ENCODE measurements around the gene BDH1.
"Not testable (repeated sequence)": the region's sequence is repeated elsewhere in the genome, so short reads cannot be mapped to it uniquely, and the experiment has no call there.

Gene BDH1

DNA sequence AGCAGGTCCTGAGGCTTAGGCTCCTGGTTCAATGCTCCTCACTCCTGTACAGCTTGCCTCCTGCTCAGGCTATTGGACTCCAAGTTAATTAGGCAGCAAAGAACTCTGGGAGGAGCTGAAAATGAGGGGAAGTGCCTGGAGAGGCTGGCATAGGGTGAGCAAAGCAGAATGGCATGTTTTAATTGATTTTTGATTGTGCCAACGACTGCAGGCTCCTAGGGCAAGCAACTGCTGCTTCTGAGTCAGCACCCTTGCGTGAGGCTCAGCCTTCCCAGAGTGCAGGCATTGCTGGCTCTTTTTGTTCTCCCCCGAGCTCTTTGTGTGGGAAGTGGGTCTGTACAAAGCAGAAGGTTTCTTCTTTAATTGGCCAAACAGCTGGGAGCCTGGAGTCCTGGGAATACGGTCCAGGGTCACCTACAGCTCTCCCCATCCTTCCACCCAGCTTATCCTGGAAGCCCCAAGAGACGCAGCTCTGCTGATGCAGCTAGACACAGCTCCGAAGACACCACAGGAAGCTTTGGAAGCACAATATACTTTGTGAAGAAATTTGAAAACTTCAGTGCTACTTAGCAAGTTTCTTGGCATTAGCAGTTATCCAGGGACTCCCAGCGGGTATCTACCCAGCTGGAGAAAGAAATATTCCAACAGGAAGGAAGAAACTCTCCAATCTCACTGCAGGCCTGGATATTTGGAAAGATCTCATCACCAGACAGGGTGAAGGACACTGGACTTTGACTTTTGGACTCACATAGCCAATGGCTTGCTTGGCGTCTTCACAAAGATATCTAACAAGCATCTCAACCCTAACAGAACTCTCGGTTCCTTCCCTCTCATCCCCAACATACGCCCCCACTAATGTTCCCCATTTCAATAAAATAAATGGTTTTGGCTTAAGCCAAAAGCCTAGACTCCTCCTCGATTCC lies 76.8 kb downstream of the BDH1 start:
- peaks cover 1% of the 10 kb centered on the region for H3K27me3 Mint-ChIP-seq

DNA sequence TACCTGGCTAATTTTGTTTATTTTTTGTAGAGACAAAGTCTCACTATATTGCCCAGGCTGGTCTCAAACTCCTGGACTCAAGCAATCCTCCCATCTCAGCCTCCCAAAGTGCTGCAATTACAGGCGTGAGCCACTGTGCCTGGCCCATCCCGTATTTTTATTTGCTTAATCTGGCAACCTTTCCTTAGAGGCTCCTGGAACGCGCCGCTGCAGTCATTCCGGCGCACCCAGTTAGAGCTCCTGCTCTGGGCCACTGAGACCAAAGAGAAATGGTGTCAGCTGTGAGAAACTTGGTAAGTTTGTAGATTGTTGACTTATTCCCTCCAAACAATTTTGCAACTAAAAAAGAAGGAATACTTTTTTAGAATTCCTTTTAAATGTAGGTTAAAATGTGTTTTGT lies 78.0 kb downstream of the BDH1 start:
- not testable (repeated sequence) for H3K9me3 Mint-ChIP-seq, H3K27ac Mint-ChIP-seq, H3K4me1 Mint-ChIP-seq, H3K4me3 Mint-ChIP-seq, H3K27me3 Mint-ChIP-seq, H3K36me3 Mint-ChIP-seq

More for the DNA sequence above, 76.8 kb downstream of the BDH1 start:
- H3K4me3 Mint-ChIP-seq: no peak overlapping the region
- H3K36me3 Mint-ChIP-seq: no peaks in the 10 kb centered on the region
- no peak overlapping the region for H3K27ac Mint-ChIP-seq
- H3K4me1 Mint-ChIP-seq: no peaks in the 10 kb centered on the region
- no peaks in the 10 kb centered on the region for H3K9me3 Mint-ChIP-seq

DNA sequence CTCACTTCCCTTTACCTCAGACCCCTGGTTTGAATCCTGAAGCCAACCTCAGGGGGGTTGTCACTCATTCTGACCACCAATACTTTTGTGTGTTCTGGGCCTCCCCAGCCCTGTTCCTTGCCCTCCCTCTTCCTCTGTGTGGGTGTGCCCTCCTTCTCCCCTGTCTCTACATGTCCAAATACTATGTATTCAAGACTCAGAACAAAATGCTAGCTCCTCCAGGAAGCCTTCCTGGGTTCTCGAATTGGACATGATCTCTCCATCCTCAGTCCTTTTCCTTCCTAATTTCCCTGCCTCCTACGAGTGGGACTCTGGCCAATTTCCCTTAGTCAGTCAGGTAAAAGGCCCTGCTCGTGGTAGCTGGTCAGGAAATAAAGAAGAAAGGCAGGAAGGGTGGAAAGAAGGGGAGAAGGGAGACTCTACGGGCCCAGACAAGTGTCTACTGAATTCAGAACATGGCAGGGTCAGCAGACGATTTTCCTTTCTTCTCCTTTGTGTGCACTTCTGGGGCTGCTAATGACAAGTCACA lies 79.7 kb downstream of the BDH1 start:
- H3K9me3 Mint-ChIP-seq: no peaks in the 10 kb centered on the region
- no peak overlapping the region for H3K4me3 Mint-ChIP-seq

DNA sequence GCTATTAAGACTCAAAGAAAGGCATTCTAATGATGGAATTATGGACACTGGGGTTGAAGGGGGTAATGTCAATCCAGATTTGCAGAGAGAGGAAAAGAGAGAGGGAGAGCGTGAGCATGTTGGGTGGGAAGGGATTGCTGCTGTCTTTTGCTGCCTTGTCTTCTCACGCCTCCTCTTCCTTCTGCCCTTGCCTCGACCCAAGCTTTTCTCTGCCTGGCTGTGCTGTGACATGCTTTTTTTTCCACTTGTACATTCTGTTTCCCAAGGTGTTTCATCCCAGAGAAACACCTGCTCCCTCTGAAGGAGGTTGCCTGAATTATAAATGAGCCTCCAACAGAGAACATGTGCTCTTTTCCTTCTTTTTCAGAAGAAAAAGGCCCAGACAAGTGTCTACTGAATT lies 80.3 kb downstream of the BDH1 start:
- H3K4me1 Mint-ChIP-seq: no peaks in the 10 kb centered on the region
- peaks cover 1% of the 10 kb centered on the region for H3K27me3 Mint-ChIP-seq
- no peaks in the 10 kb centered on the region for H3K9me3 Mint-ChIP-seq
- H3K27ac Mint-ChIP-seq: no peak overlapping the region
- no peak overlapping the region for H3K4me3 Mint-ChIP-seq
- no peaks in the 10 kb centered on the region for H3K36me3 Mint-ChIP-seq

More for the DNA sequence above, 79.7 kb downstream of the BDH1 start:
- H3K27ac Mint-ChIP-seq: no peak overlapping the region
- H3K4me1 Mint-ChIP-seq: no peaks in the 10 kb centered on the region
- no peaks in the 10 kb centered on the region for H3K36me3 Mint-ChIP-seq
- peaks cover 1% of the 10 kb centered on the region for H3K27me3 Mint-ChIP-seq

DNA sequence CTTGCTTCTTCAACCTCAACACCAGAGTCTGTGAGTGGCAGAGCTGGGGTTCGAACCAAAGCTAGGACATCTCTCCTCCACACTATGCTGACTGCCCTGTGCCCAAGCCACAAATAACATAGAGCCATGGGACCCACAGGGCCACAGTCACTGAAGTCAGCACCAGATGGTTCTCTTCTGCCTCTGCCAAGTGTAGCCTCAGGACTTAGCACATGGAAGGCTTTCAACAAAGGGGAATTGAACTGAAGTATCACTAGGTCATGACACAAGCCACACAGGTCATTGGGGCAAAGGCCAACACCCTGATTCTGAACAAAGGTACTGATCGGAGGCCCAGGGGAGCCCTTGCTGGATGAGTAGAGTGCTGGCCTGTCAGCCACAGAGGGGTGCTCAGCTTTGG lies 83.6 kb downstream of the BDH1 start:
- H3K36me3 Mint-ChIP-seq: no peaks in the 10 kb centered on the region
- H3K4me3 Mint-ChIP-seq: no peak overlapping the region
- no peaks in the 10 kb centered on the region for H3K9me3 Mint-ChIP-seq
- no peak overlapping the region for H3K27ac Mint-ChIP-seq
- H3K4me1 Mint-ChIP-seq: no peaks in the 10 kb centered on the region
- no peaks in the 10 kb centered on the region for H3K27me3 Mint-ChIP-seq

DNA sequence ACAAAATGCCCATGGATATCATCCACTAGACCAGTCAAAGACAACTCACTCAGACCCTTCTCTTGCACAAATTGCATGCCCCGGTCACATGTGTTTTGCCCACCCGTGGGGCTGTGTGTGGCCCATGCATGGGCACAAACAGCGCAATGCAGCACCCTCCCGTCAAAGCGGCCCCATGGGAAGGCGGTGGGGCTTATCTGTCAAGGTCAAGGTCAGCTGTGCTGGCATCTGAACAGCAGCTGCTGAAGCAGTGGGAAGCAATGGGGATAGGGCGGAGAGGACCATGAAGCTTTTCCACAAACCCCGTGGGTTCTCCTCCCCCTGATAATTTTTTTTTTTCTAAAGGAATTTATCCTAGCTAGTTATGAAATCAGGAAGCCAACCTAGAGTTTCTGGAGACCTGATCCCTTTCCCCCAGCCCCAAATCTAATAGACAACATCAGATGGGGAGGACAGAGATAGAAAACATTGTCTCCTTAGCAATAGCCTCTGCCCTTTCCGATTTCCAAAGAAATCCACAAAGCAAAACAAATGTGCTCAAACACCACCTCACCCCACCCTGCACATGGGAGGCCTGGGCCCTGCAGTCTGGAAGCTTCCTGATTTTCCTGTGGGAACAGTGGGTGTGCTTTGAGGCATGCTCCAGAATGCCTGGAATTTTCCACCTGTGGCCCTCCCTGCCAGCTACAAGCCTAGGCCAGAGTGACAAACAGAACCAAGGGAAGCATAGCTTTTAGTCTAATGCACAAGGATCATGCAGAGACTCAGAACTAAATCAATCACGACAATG lies 84.4 kb downstream of the BDH1 start:
- no peaks in the 10 kb centered on the region for H3K36me3 Mint-ChIP-seq
- no peaks in the 10 kb centered on the region for H3K27me3 Mint-ChIP-seq

DNA sequence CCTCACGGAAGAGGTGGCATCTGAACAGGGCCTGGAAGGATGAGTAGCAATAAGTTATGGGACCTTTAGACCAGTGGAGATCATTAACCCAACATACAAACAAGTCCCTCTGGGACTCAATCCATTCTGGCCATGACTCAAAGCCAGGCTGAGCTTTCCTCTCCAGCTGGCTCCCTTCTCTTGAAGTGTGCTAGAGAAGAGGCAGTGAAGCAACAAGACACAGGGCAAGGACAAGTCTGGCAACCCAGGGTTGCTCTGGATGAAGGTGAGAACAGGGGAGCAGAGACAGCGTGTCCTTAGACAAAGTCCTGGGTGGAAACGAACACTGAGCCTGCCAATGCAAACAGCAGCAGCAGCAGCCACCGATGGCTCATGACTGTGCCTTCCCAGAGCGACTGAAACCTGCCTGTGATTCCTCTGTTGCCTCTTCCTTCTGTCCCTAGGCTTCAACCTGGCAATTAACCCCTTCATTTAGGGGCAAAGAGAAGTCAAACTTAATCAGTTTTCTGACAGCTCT lies 86.8 kb downstream of the BDH1 start:
- H3K36me3 Mint-ChIP-seq: no peaks in the 10 kb centered on the region
- no peak overlapping the region for H3K4me3 Mint-ChIP-seq
- H3K4me1 Mint-ChIP-seq: peaks cover 7% of the 10 kb centered on the region
- no peaks in the 10 kb centered on the region for H3K9me3 Mint-ChIP-seq
- H3K27me3 Mint-ChIP-seq: no peaks in the 10 kb centered on the region
- H3K27ac Mint-ChIP-seq: no peak overlapping the region

More for the DNA sequence above, 84.4 kb downstream of the BDH1 start:
- Mint-ChIP-seq H3K9me3 (no peaks in the 10 kb centered on the region), H3K4me1 (peaks cover under 1% of the 10 kb centered on the region), H3K27ac (no peak overlapping the region), H3K4me3 (no peak overlapping the region)

DNA sequence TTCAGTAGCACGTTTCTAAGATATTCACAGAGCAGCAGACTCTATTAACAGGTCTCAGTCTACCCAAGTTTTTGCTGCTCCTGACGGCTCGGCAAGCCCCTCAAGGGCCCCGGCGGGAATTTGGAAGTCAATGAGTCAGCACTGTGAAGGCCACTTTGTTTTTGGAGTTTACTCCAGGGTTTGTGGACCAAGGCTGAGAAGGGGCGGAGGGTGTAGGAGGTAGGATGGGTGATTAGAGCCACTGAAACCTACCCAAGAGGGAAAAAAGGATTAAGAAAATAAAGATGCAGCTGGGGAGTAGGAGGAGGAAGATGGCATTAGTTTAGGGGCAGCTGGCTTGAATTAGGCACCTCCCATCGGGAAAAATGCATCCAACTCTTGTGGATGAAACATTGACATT lies 87.6 kb downstream of the BDH1 start:
- H3K9me3 Mint-ChIP-seq: no peaks in the 10 kb centered on the region
- H3K4me1 Mint-ChIP-seq: peaks cover 15% of the 10 kb centered on the region
- H3K36me3 Mint-ChIP-seq: no peaks in the 10 kb centered on the region
- H3K27me3 Mint-ChIP-seq: no peaks in the 10 kb centered on the region
- H3K27ac Mint-ChIP-seq: no peak overlapping the region
- no peak overlapping the region for H3K4me3 Mint-ChIP-seq

DNA sequence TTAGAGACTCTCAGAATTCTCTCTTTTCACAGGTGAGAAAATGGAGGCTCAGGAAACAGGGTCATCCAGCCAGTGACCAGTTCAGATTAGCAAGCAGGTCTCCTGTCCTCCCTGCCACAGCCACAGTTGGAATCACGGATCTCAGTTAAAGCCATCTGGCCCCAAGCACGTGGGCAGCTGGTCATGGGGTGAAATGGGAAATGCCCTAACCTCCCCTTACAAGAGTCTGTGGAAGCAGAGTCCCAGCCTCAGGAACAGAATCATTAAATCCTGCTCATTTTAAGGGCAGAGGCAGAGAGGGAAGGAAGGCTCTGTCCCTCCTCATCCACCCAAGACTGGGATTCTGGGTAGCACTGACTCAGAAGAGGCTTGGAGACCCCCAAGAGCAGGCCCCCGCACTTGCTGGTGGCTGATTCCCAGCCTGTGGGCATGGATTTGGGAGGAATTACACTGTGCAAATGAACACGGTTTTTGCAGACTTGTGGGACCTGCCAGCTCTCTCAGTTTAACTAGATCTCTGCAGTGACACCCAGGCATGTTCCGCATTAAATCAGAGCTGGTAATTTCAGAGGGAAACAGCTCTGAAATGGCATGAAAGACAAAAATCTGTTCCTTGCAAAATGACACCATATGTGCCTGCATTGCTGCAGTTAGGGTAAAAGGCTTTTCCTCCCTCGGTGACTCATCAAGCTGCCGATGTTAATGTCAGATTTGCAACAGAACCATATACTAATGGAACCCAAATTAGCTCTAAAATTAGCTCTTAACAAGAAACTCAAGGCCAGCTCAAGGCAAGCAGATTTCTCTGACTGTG lies 89.0 kb downstream of the BDH1 start:
- Mint-ChIP-seq H3K27ac (no peak overlapping the region), H3K27me3 (no peaks in the 10 kb centered on the region), H3K4me3 (no peak overlapping the region), H3K9me3 (no peaks in the 10 kb centered on the region), H3K4me1 (peaks cover 22% of the 10 kb centered on the region), H3K36me3 (no peaks in the 10 kb centered on the region)

DNA sequence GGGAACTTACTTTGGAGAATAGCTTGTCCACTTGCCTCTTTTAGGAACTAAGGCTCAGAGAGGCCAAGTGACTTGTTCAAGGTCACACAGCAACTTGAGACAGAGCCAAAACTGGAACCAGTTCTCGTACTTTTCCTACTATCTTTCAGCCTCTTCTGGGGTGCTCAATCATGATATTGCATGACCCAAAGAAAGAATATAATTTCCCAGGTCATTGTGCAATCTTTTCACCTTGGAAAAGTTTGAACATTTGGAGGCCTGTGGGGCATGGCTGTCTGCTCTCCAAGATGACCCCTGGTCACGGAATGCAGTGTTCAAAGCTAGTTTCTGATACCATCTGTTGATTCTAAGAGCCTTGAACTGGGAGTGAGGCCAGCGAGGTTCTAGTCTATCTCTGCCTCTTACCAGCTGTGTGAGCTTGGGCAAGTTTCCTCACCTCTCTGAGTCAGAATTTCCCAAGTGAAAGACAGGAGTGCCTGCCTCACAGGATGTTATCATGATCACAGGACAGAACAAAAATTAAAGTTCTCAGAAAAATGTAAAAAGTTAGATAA lies 89.7 kb downstream of the BDH1 start:
- Mint-ChIP-seq H3K27ac (no peak overlapping the region), H3K4me3 (no peak overlapping the region), H3K9me3 (no peaks in the 10 kb centered on the region), H3K4me1 (peaks cover 22% of the 10 kb centered on the region), H3K27me3 (no peaks in the 10 kb centered on the region), H3K36me3 (no peaks in the 10 kb centered on the region)

DNA sequence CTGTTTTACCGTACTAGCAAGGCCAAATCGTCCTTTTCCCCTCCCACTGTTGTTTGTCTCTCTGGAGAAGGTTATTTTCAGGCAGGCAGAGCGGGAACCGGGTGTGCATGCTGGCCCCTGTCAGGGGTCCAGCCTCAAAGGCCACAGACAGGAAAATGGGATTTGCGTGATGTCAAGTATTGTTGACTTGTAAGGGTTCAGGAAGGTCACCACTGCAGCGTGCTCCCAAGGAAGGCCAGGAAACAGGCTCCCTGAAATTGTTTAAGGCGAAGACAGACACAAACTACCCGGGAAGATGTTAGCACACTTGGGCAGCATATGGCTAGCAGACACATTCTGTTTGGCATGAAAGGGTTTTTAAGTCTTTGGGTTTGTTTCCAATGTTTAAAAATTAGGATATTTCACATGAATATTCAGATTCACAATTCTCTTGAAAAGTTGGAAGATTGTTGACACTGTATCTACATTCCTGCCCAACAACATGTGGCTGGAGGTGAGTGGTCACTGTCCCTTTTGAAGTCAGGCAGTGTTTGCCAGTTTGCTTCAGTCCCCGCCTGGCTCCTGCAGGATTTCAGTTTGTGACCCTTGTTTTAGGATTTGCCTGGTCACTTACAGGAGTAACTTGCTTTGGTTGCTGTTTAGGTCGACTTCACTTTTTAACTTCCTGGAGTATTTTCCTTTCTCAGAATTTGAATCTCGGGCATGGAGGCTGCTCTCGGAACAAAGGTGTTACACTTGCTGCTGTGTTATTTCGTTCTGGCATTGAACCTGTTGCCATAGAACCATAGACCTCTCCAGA lies 90.4 kb downstream of the BDH1 start:
- no peaks in the 10 kb centered on the region for H3K9me3 Mint-ChIP-seq
- H3K4me1 Mint-ChIP-seq: peaks cover 22% of the 10 kb centered on the region
- H3K4me3 Mint-ChIP-seq: no peak overlapping the region
- no peak overlapping the region for H3K27ac Mint-ChIP-seq
- H3K27me3 Mint-ChIP-seq: no peaks in the 10 kb centered on the region
- no peaks in the 10 kb centered on the region for H3K36me3 Mint-ChIP-seq

DNA sequence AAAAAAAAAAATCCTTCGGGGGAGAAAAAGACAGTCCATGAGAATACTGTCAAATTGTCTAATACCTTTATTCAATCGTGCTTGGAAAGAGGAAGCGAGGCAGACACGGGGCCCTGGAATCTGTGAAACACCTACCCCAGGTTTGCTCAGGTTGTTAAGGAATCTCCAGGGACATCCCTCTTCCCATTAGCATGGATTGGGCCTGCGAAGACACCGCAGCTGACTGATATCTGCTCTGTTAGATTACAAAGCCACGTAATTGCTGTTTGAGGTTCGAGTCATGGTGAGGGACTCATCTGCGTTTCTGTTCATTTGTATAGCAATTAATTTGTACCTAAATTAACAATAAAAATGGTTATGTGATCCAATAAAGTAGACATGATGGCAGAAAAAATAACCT lies 91.0 kb downstream of the BDH1 start:
- Mint-ChIP-seq H3K27me3 (no peaks in the 10 kb centered on the region), H3K4me1 (peaks cover 22% of the 10 kb centered on the region), H3K4me3 (no peak overlapping the region), H3K27ac (no peak overlapping the region), H3K36me3 (no peaks in the 10 kb centered on the region), H3K9me3 (no peaks in the 10 kb centered on the region)

DNA sequence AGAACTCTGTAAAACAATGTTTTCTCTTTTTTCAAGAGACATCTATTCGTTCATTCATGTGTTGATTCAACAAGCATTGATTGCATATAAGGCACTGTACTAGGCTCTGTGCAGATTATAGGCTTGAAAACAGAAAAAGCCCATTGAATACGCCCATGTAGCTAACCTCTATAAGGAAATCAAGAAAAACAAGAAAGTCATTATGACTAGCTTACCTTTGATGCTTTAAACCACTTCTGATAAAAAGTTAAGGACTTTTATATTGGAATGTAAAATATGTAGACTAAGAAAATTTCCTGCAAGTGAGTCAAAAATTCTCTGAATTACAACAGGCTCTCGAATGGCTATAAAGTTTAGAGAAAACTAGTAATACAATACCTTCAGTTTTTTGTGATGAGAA lies 92.5 kb downstream of the BDH1 start:
- Mint-ChIP-seq H3K36me3 (no peaks in the 10 kb centered on the region), H3K4me3 (peak overlapping the region; percentile 44), H3K27me3 (no peaks in the 10 kb centered on the region), H3K27ac (peak overlapping the region; percentile 62), H3K9me3 (no peaks in the 10 kb centered on the region), H3K4me1 (peaks cover 22% of the 10 kb centered on the region)

DNA sequence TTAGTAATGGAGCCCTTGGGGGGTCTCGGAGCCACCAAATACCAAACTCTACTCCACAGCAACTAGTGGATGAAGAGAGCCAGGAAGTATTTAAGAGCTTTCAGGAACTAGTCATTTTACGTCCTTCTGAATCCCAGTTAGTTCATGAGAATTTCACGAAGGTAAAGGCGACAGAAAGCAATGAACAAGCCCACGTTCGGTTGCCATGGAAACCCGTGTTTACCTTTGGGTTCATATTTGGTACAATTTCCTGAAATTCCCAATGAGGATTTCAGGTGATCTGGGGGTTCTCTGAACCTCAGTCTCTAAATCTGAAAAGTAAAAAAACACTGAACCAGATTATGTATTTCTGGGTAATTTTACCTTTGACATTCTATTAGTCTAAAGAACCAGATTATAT lies 93.0 kb downstream of the BDH1 start:
- no peaks in the 10 kb centered on the region for H3K36me3 Mint-ChIP-seq
- H3K27ac Mint-ChIP-seq: no peak overlapping the region
- no peaks in the 10 kb centered on the region for H3K27me3 Mint-ChIP-seq
- no peak overlapping the region for H3K4me3 Mint-ChIP-seq
- peaks cover 22% of the 10 kb centered on the region for H3K4me1 Mint-ChIP-seq
- H3K9me3 Mint-ChIP-seq: no peaks in the 10 kb centered on the region

Measured in activated naive CD4-positive, alpha-beta T cell treated with anti-CD3 and anti-CD28 coated beads, Interleukin-2, amount 50 U/mL, for 24 hours (primary cell).